GM13977 (cell line): ENCODE data around the gene IFRD1.

Source experiments
- DNase-seq: peaks from one replicate; pipeline ENCODE4 v3.0.0; 2012; ENCODE audit warnings: low spot score
- in situ Hi-C: fragments of 300-500 bp; cut with MboI; formaldehyde crosslinking; loops from one replicate; pipeline ENCODE4 v1.12.0; 2022; ENCODE audit warnings: low sequenced_read_pairs, low pct_unique_long_range_greater_than_20kb, mixed read lengths, inconsistent platforms; ENCODE audit not compliant: unreplicated experiment
- TF ChIP-seq, protein P1 (sequence below): IDR thresholded peaks from 2 replicates; pipeline ENCODE4 v1.5.1; 2012; ENCODE audit warnings: mild to moderate bottlenecking, control low read depth; ENCODE audit not compliant: insufficient read depth; ENCODE audit errors: extremely low read depth, missing control alignments

Gene IFRD1

DNA sequence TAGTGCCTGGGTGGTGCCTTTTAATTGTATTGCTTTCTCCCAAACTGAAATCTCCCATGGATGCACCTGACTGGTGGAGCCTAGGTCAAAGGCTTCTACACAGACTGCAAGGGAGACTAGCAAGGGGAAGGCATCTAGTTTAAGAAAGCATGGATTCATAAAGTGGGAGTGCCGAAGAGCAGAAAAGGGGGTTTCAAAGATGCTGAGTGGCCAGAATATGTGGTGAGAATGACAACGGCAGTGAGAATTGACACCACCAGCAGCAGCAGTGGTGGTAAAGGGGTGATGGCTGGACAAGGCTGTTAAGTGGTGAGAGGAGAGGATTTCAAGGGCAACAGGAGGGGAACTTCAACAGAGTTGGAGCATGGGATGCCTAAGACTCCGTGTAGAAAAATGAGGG is 67.2 kb downstream of the IFRD1 start:
- no peak for DNase-seq
- in situ Hi-C loops = no loop called here
- TF ChIP-seq, protein P1, sequence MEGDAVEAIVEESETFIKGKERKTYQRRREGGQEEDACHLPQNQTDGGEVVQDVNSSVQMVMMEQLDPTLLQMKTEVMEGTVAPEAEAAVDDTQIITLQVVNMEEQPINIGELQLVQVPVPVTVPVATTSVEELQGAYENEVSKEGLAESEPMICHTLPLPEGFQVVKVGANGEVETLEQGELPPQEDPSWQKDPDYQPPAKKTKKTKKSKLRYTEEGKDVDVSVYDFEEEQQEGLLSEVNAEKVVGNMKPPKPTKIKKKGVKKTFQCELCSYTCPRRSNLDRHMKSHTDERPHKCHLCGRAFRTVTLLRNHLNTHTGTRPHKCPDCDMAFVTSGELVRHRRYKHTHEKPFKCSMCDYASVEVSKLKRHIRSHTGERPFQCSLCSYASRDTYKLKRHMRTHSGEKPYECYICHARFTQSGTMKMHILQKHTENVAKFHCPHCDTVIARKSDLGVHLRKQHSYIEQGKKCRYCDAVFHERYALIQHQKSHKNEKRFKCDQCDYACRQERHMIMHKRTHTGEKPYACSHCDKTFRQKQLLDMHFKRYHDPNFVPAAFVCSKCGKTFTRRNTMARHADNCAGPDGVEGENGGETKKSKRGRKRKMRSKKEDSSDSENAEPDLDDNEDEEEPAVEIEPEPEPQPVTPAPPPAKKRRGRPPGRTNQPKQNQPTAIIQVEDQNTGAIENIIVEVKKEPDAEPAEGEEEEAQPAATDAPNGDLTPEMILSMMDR = no peak

DNA sequence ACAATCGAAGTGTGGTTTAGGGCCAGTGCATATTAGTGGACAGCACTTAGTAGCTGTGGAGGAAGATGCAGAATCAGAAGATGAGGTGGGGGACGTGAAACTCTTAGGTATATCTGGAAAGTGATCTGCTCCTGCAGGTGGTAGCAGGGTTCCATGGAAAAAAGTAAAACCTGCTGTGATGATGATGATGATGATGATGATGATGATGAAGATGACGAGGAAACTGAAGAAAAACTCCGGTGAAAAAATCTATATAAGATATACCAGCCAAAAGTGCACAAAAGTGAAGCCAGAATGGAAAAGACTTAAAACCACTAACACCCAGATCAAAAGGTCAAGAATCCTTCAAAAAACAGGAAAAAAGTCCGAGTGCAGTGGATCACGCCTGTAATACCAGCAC is 70.5 kb downstream of the IFRD1 start:
- in situ Hi-C loops = no loop called here
- TF ChIP-seq, protein P1 = no peak
- DNase-seq = no peak

DNA sequence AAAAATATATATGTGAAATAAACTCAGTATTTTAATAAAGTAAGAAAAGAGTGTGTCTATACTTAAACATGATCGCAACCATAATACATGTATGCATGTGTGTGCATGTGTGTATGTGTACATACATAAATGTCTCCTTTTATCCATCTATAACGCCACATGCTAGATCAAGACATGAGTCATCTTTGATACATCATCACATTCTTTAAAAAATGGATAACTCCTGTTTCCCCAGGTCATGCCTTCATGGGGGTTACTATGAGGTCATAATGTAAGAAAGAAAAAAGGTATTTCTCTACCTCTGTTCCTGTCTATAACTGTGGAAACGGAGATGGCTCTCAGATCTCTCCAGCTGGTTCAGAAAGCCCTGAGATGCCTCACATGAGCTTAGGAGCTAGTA is 71.7 kb downstream of the IFRD1 start:
- TF ChIP-seq, protein P1 = no peak
- in situ Hi-C loops = no loop called here
- DNase-seq = no peak

DNA sequence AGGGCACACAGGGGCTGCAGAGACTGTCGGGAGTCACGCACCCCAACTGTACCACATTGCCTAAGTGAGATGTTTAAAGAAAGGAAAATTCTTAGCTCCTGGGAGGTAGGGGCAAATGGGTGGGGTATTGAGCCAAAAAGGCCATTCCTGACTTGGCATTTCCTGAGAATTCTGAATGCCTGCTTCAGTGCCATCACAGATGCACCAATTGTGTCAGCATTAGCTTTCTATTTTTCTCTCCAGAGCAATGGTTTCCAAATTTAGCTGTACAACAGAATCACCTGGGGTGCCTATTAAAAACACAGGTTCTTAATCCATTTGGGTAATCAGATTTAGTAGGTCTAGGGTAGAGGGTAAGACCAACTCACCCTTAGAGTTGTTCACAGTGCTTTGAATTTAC is 73.6 kb downstream of the IFRD1 start:
- TF ChIP-seq, protein P1 = no peak
- in situ Hi-C loops = no loop called here
- DNase-seq = no peak
